GM12891 (cell line): ENCODE measurements around the gene MBOAT2.

Experiments
- DNase-seq: peaks from one replicate; pipeline ENCODE4 v3.0.0; 2011; ENCODE audit warnings: low spot score; ENCODE audit not compliant: insufficient read length
- FAIRE-seq: peaks from 2 replicates; lab custom pipeline; 2011; peaks lifted over from hg19 to GRCh38; lab: Jason Lieb, UNC
- PAX5 ChIP-seq: IDR thresholded peaks from 2 replicates; pipeline ENCODE4 v1.6.1; 2011; ENCODE audit warnings: low read length, moderate library complexity, mild to moderate bottlenecking; ENCODE audit not compliant: insufficient read depth, severe bottlenecking
- POLR2A ChIP-seq: IDR thresholded peaks from 2 replicates; pipeline ENCODE4 v1.6.1; 2011; ENCODE audit warnings: low read depth, low read length, control low read depth
- POLR2AphosphoS5 ChIP-seq: IDR thresholded peaks from 2 replicates; pipeline ENCODE4 v1.6.1; 2011; ENCODE audit warnings: low read depth, low read length, control low read depth
- POU2F2 ChIP-seq: IDR thresholded peaks from 2 replicates; pipeline ENCODE4 v1.6.1; 2011; ENCODE audit warnings: low read depth, mild to moderate bottlenecking, control low read depth, low read length, moderate library complexity
- SPI1 ChIP-seq: IDR thresholded peaks from 2 replicates; pipeline ENCODE4 v1.6.1; 2011; ENCODE audit warnings: low read depth, low read length, control low read depth
- TAF1 ChIP-seq: IDR thresholded peaks from 2 replicates; pipeline ENCODE4 v1.6.1; 2011; ENCODE audit warnings: low read depth, low read length, control low read depth

Gene MBOAT2

GRCh38 chr2:9020267-9020666 lies 16.8 kb upstream of the MBOAT2 start:
- TF ChIP-seq POLR2A (no peak), POU2F2 (no peak), SPI1 (no peak), PAX5 (no peak), POLR2AphosphoS5 (no peak), TAF1 (no peak)
- DNase-seq (no peak), FAIRE-seq (no peak)

- FAIRE-seq, result no peak
- DNase-seq, result no peak
- TF ChIP-seq POLR2A, result no peak
Observed at GRCh38 chr2:9018534-9018933, 15.1 kb upstream of the MBOAT2 start.

- FAIRE-seq (no peak), DNase-seq (no peak)
- TF ChIP-seq POLR2AphosphoS5, result no peak
- TF ChIP-seq TAF1, result no peak
- TF ChIP-seq SPI1, result no peak
Observed at GRCh38 chr2:9018109-9018508, 14.6 kb upstream of the MBOAT2 start.

GRCh38 chr2:9017411-9017810 lies 13.9 kb upstream of the MBOAT2 start:
- FAIRE-seq, result no peak
- TF ChIP-seq PAX5, result no peak
- no peak for TF ChIP-seq POU2F2
- TF ChIP-seq TAF1, result no peak
- no peak for TF ChIP-seq POLR2A
- TF ChIP-seq SPI1, result no peak
- TF ChIP-seq POLR2AphosphoS5, result no peak
- no peak for DNase-seq

GRCh38 chr2:9015998-9016397 lies 12.5 kb upstream of the MBOAT2 start:
- no peak for FAIRE-seq
- TF ChIP-seq POLR2A, result no peak
- no peak for TF ChIP-seq PAX5
- no peak for TF ChIP-seq TAF1
- no peak for TF ChIP-seq POLR2AphosphoS5
- TF ChIP-seq POU2F2, result no peak
- DNase-seq, result no peak

GRCh38 chr2:9013403-9013802 lies 9.9 kb upstream of the MBOAT2 start:
- DNase-seq, result no peak
- no peak for FAIRE-seq
- no peak for TF ChIP-seq SPI1

- DNase-seq (no peak), FAIRE-seq (no peak)
- no peak for TF ChIP-seq POU2F2
- TF ChIP-seq POLR2A, result no peak
- no peak for TF ChIP-seq TAF1
- TF ChIP-seq SPI1, result no peak
- TF ChIP-seq PAX5, result no peak
- no peak for TF ChIP-seq POLR2AphosphoS5
Observed at GRCh38 chr2:9010866-9011265, 7.4 kb upstream of the MBOAT2 start.

GRCh38 chr2:9008951-9009664 lies 5.6 kb upstream of the MBOAT2 start:
- no peak for TF ChIP-seq POLR2AphosphoS5
- TF ChIP-seq SPI1, result no peak
- no peak for TF ChIP-seq TAF1
- TF ChIP-seq POU2F2, result no peak
- no peak for TF ChIP-seq PAX5
- DNase-seq, result no peak
- FAIRE-seq, result no peak

- no peak for TF ChIP-seq TAF1
- no peak for TF ChIP-seq POLR2AphosphoS5
- no peak for TF ChIP-seq POLR2A
- no peak for TF ChIP-seq POU2F2
- no peak for TF ChIP-seq SPI1
- FAIRE-seq, result no peak
Observed at GRCh38 chr2:9006368-9006767, 2.9 kb upstream of the MBOAT2 start.

GRCh38 chr2:9004338-9005204 lies 1.1 kb upstream of the MBOAT2 start:
- DNase-seq (no peak), FAIRE-seq (no peak)
- no peak for TF ChIP-seq POLR2A
- TF ChIP-seq SPI1, result no peak
- no peak for TF ChIP-seq POU2F2
- TF ChIP-seq TAF1, result no peak
- no peak for TF ChIP-seq PAX5
- no peak for TF ChIP-seq POLR2AphosphoS5

More at GRCh38 chr2:9006368-9006767, 2.9 kb upstream of the MBOAT2 start:
- no peak for DNase-seq
